ENCODE results near the gene MEF2C.
A peak's percentile ranks its signal among the peaks of the same experiment; 100 is the strongest.

Gene MEF2C

GRCh38 chr5:88687373-88687911, 195.5 kb downstream of the MEF2C start:
- no peak for DNase-seq (ENCODE audit: low read depth)

- no peak for DNase-seq (ENCODE audit: low read depth)
These were observed 196.3 kb downstream of the MEF2C start for GRCh38 chr5:88686726-88687125.

DNA sequence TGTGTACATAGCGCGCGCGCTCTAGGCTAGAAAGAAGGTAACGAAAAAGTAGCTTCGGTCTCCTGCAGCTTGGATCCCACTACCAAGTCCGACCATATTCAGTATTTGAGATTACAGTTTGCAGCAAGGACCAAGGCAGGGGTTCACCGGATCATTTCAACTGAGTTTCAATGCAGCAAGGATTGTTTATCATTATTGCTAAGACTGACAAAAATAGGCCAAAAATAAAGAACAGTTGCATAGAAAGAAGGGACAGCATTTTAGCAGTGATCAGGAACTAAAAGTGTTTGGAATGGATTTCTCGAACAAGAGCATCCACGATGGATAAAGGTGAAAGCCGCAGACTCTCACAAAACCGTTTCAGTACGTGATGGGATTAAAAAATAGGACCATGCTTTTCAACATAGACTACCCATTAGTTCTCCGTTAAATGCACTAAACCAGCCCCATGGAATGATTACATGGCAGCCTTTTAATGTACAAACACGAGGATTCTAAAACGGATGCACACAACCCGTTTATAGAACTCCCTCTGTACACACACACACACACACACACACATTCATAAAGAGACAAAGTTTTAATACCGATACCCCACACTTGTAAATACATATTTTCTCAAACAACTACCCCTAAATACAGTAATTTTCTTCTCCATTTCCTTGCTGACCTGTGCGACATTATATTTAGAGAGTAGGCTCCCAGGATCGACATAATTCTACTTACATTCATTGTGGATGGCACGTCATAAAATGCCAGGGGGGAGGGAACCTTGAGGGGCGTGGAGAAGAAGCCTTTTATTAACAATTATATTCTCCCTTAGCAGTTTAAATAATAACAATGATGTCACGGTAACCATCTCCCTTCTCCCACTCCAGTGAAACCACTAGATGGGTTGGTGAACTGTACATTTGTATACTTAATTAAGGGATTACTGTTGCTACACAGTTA, 197.1 kb downstream of the MEF2C start:
- DNase-seq (ENCODE audit: low read depth), result no peak

- DNase-seq (ENCODE audit: low read depth), result no peak
These were observed 199.4 kb downstream of the MEF2C start for GRCh38 chr5:88683506-88684135.

GRCh38 chr5:88682881-88683361, 200.1 kb downstream of the MEF2C start:
- no peak for DNase-seq (ENCODE audit: low read depth)

GRCh38 chr5:88682131-88682530, 200.9 kb downstream of the MEF2C start:
- DNase-seq (ENCODE audit: low read depth), result no peak

GRCh38 chr5:88681211-88681803, 201.7 kb downstream of the MEF2C start:
- no peak for DNase-seq (ENCODE audit: low read depth)

GRCh38 chr5:88680253-88681132, 202.5 kb downstream of the MEF2C start:
- DNase-seq (ENCODE audit: low read depth), result peak; percentile 63

GRCh38 chr5:88679638-88680037, 203.3 kb downstream of the MEF2C start:
- no peak for DNase-seq (ENCODE audit: low read depth)

- no peak for DNase-seq (ENCODE audit: low read depth)
These were observed 204.1 kb downstream of the MEF2C start for GRCh38 chr5:88678770-88679381.

DNA sequence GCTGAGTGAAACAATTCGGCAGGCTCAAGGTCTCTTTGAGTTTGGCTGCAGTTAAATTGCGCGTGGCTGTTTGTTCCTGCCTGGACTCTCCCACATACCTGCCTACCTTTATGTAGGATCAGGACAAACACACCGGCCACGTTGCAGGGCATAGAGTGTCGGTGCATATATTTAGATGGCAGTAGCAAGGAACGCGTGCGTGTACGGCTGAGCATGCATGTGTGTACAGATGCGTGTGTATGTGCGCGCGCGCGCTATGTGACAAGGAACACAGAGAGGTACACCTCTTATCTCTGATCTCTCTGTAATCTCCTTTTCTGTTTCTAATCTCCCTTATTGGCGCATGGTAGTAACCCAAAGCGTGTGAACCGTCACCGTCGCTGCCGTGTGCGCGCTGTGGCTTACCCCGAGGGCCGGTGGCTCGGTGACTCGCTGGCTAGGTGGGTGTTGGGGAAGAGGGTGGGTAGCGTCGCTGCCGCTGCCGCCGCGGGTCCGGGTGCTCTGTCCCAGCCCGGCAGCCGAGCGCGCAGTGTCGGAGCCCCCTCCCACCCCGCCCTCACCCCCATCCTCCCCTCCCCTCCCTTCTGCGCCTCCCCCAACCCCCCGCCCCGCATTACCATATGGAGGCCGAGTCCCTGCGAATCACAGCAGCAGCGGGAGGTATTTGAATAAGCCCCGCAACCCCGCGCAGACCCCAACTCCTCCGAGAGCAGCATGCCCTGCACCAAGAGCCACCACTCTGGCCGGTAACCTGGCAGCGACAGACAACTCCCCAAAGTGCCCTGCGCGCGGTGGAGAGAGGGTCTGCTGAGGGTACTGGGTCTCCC, 204.8 kb downstream of the MEF2C start:
- DNase-seq (ENCODE audit: low read depth), result no peak

- no peak for DNase-seq (ENCODE audit: low read depth)
These were observed 205.5 kb downstream of the MEF2C start for GRCh38 chr5:88677376-88677895.

DNA sequence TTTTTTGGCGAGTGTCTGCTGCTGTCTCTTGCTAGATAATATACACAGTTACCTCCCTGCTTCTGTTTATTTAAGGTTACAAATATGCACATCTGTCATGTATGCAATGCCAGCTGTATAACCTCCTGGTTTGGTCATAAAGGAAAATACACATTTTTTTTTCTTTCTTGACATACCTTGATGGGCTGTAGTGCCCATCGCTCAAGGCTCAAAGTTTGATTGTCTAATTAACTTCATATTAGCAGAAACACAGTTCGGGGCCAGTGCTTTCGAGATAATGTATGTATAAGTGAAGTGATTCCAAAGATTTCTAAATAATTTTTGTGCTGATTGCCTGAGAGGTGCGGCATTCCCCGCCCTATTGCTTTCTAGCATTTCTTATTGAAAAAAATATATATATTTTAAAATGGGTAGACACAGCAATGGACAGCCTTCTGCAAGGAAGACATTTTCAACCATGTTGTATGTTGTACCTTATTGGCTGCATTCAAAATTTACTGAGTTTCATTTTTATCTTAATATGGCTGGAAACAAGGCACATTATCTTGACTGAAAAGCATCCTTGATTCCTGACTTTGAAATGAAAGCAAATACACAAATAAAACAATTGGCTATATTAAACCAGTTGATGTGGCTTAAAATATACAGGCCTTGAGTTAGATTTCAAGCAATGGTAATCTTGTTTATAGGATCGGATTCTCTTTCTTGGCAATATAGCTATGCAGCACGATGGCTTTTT, 206.2 kb downstream of the MEF2C start:
- no peak for DNase-seq (ENCODE audit: low read depth)

- no peak for DNase-seq (ENCODE audit: low read depth)
These were observed 207.0 kb downstream of the MEF2C start for GRCh38 chr5:88675708-88676636.

DNA sequence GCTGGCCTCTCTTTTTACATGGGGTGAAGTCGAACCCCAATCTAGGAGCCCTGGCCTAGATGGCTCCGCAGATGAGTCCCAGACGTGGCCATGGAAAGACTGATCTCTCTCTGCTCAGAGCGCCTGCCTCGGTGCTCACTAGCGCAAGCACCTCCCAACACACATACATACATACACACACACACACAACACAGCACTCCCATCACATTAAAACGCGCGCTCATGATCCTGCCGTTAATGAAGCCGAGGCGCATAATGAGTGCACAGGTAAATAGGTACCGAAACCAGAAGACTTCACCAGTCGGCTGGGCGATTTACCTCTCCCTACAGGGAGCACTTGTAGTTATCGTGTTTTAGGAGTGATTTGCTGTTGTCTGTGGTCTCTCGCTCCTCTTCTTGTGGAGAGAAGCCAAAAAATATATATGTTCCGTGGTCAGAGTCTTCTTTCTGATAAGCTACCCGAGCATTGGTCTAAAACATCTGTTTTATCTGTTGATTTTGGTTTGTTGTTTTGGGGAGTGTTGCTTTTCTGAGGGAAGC, 207.7 kb downstream of the MEF2C start:
- DNase-seq (ENCODE audit: low read depth), result no peak

DNA sequence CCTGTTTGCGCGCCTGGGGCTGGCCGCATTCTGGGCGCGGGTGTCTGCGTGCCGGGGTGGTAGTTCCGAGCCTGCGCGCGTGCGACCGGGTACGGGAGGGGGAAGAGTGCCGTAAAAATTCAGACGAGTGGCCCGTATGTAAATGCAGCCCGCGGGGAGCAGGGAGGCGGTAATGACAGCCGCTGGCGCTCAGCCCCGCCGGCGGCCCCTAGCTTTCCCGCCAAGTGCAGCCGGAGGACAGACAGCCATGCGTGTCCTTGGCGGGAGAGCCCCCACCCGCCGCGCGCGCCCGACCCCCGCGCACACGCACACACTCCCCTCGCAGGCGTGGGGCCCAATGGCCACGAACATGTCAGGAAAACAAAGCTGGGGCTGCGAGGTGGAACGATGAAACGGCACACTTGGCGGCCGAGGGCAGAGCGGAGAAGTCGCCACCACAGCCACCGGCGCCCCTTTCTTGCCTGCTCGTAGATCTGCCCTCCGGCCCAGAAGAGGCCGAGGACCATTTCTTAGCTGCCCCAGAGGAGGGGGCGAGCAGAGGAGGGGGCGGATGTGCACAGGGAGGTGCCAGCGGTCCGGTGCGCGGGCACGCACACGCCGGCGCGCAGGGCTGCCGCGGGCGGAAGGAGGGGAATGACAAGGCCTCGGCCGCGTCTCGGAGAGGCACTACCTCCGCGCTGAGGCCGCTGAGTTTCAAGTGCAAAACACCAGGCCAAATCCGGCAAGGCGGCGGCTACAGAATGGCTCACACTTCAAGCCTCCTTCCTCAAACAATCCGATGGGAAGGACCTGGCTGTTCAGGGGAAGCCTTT, 208.4 kb downstream of the MEF2C start:
- DNase-seq (ENCODE audit: low read depth), result no peak
